ENCODE results near the gene POMC. TPM values are rescaled to one million over a fixed set of nuclear protein-coding genes. Genes with fewer than 3 reads are reported as not detected.

POMC gene
- total and polyA plus RNA-seq, 2 of the 8 experiments (the other 6 are each of a cell fraction or from before 2014, with no cell fraction given), result 1.7 to 4.7 TPM

- TF ChIP-seq, protein P1, sequence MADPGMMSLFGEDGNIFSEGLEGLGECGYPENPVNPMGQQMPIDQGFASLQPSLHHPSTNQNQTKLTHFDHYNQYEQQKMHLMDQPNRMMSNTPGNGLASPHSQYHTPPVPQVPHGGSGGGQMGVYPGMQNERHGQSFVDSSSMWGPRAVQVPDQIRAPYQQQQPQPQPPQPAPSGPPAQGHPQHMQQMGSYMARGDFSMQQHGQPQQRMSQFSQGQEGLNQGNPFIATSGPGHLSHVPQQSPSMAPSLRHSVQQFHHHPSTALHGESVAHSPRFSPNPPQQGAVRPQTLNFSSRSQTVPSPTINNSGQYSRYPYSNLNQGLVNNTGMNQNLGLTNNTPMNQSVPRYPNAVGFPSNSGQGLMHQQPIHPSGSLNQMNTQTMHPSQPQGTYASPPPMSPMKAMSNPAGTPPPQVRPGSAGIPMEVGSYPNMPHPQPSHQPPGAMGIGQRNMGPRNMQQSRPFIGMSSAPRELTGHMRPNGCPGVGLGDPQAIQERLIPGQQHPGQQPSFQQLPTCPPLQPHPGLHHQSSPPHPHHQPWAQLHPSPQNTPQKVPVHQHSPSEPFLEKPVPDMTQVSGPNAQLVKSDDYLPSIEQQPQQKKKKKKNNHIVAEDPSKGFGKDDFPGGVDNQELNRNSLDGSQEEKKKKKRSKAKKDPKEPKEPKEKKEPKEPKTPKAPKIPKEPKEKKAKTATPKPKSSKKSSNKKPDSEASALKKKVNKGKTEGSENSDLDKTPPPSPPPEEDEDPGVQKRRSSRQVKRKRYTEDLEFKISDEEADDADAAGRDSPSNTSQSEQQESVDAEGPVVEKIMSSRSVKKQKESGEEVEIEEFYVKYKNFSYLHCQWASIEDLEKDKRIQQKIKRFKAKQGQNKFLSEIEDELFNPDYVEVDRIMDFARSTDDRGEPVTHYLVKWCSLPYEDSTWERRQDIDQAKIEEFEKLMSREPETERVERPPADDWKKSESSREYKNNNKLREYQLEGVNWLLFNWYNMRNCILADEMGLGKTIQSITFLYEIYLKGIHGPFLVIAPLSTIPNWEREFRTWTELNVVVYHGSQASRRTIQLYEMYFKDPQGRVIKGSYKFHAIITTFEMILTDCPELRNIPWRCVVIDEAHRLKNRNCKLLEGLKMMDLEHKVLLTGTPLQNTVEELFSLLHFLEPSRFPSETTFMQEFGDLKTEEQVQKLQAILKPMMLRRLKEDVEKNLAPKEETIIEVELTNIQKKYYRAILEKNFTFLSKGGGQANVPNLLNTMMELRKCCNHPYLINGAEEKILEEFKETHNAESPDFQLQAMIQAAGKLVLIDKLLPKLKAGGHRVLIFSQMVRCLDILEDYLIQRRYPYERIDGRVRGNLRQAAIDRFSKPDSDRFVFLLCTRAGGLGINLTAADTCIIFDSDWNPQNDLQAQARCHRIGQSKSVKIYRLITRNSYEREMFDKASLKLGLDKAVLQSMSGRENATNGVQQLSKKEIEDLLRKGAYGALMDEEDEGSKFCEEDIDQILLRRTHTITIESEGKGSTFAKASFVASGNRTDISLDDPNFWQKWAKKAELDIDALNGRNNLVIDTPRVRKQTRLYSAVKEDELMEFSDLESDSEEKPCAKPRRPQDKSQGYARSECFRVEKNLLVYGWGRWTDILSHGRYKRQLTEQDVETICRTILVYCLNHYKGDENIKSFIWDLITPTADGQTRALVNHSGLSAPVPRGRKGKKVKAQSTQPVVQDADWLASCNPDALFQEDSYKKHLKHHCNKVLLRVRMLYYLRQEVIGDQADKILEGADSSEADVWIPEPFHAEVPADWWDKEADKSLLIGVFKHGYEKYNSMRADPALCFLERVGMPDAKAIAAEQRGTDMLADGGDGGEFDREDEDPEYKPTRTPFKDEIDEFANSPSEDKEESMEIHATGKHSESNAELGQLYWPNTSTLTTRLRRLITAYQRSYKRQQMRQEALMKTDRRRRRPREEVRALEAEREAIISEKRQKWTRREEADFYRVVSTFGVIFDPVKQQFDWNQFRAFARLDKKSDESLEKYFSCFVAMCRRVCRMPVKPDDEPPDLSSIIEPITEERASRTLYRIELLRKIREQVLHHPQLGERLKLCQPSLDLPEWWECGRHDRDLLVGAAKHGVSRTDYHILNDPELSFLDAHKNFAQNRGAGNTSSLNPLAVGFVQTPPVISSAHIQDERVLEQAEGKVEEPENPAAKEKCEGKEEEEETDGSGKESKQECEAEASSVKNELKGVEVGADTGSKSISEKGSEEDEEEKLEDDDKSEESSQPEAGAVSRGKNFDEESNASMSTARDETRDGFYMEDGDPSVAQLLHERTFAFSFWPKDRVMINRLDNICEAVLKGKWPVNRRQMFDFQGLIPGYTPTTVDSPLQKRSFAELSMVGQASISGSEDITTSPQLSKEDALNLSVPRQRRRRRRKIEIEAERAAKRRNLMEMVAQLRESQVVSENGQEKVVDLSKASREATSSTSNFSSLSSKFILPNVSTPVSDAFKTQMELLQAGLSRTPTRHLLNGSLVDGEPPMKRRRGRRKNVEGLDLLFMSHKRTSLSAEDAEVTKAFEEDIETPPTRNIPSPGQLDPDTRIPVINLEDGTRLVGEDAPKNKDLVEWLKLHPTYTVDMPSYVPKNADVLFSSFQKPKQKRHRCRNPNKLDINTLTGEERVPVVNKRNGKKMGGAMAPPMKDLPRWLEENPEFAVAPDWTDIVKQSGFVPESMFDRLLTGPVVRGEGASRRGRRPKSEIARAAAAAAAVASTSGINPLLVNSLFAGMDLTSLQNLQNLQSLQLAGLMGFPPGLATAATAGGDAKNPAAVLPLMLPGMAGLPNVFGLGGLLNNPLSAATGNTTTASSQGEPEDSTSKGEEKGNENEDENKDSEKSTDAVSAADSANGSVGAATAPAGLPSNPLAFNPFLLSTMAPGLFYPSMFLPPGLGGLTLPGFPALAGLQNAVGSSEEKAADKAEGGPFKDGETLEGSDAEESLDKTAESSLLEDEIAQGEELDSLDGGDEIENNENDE (IDR thresholded peaks at IDR 0.05; ENCODE audit: insufficient replicate concordance, low read length), result no peak
- TF ChIP-seq TAF7 (optimal IDR thresholded peaks at IDR 0.05; ENCODE audit: borderline replicate concordance, low read depth, low read length) (no peak), RNF2 (IDR thresholded peaks at IDR 0.05; ENCODE audit: borderline replicate concordance, low read depth, low read length, missing control alignments, poor library complexity, severe bottlenecking) (no peak), GTF2F1 (IDR thresholded peaks at IDR 0.05; ENCODE audit: borderline replicate concordance, low read depth, low read length) (no peak), JUN (IDR thresholded peaks at IDR 0.05; ENCODE audit: low read depth, low read length) (no peak), POLR2AphosphoS5 (IDR thresholded peaks at IDR 0.05; ENCODE audit: low read depth, low read length) (no peak)
- TF ChIP-seq, protein P2, sequence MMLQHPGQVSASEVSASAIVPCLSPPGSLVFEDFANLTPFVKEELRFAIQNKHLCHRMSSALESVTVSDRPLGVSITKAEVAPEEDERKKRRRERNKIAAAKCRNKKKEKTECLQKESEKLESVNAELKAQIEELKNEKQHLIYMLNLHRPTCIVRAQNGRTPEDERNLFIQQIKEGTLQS (IDR thresholded peaks at IDR 0.05; ENCODE audit: insufficient read depth, low read depth, low read length), result no peak
These were observed at the start of gene POMC (continued) for GRCh38 chr2:25168256-25169072.
